ENCODE results near the gene SHROOM3.

SHROOM3 gene

DNA sequence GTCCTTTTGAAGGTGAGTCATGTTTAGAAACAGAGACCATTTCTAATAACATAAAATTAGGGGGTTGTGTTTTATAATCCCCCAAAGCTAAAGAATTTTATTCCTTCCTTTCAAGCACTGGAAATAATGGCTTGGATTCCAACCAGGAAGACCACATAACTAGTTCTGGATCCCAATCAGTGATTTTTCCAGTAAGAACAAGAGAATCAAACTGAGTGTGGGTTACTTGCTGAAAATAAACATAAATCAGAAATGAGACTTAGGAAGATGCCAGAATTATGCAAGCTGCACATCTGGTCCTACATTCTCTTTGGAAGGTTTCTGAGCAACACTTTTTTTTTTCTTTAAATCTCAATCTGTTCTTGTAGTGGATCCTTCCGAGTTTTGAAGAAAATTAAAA lies 386.6 kb downstream of the SHROOM3 start:
- peak; percentile 42 for DNase-seq (ENCODE audit: low spot score)

GRCh38 chr4:76822303-76822702 lies 387.3 kb downstream of the SHROOM3 start:
- no peak for DNase-seq (ENCODE audit: low spot score)

DNA sequence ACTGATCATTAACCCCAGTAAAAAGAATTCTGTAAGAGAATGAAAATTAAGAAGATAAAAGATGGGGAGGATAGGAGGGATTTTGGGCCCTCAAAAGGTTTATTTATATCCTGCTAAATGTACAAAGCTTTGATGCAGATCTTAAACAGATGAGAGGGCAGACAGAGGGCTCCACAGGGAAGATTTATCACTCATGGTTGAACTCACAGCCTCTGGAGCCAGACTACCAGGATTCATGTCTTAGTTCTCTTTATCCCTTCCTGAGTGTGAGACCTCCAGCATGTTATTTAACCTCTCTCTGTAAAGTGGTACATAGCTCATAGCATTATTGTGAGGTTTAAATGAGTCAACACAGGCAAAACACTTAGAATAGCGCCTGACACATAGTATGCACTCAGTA lies 388.5 kb downstream of the SHROOM3 start:
- no peak for DNase-seq (ENCODE audit: low spot score)

- DNase-seq (ENCODE audit: low spot score) = no peak
These were observed 395.6 kb downstream of the SHROOM3 start for GRCh38 chr4:76830612-76830963.

DNA sequence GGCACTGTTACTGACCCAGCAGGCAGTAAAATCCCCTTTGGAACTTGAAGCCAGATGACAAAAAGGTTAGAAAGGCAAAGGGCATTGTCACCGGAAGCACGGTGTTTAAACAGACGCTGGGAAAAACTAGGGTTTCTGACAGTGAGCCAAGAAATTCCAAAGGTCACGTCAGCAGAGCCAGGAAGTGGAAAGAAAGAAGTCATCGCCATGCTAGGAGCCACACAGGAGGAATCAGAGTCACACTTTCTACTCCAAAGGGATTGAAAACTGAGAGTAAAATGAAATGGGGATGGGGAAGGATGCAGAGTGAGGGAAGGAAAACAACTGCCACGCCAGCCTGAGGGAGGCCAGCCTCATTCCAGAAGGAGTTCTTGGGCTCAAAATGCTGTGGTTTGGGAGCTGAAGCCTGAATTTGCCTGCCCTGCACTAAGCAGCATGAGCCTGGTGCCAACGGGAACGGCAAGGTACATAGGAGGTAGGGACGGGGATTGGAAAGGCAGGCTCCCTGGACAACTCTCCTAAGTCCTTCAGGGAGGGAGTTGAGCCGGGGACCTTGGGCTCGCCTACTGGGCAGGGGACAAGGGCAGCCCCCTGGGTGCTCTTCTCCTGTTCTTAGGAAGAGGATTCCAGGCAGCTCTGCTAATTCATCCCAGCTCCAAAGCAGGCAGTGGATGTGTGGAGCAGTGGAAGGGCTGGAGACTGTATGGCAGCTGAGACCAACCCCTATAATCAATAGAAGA lies 396.1 kb downstream of the SHROOM3 start:
- DNase-seq (ENCODE audit: low spot score) = peak; percentile 78

DNA sequence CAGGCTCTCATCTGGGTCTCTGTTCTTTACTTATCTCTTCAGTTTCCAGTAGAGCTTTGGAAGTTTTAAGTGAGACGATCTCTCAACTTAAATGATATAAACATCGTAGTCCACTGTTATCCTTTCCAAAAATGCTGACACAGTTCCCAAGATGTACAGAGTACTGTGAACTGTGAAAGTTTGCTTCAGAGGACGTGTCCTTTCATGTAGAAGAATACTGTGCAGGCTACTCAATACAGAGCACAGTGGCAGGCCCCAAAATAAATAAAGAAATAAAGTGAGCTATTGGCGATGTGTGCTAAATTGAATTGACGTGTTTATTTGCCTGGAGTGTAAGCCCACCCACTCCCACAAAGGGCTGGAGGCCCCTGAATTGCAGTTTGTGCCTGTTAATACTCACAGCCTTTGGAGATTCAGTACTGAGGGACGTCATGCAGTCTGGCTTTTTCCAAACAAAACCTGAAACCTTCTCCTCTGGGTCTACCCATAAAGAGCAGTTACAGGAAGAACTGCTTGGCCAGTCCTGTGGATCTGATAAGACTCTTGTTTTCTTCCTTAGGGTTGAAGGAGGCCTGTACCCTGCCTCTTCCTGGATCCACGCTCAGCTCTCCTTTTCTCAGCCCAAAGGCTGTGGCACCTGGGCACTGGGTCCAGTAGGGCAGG lies 396.8 kb downstream of the SHROOM3 start:
- no peak for DNase-seq (ENCODE audit: low spot score)
